NCI-H2081 treated with DMSO at 0.1 percent for 48 hours (cell line): ENCODE measurements around the gene LEMD1.
"Not testable (repeated sequence)": the region's sequence is repeated elsewhere in the genome, so short reads cannot be mapped to it uniquely, and the experiment has no call there.

ENCODE experiments used
- DNase-seq: peaks from one replicate; lab custom pipeline; 2025; lab: John Stamatoyannopoulos, UW

Gene LEMD1

DNA sequence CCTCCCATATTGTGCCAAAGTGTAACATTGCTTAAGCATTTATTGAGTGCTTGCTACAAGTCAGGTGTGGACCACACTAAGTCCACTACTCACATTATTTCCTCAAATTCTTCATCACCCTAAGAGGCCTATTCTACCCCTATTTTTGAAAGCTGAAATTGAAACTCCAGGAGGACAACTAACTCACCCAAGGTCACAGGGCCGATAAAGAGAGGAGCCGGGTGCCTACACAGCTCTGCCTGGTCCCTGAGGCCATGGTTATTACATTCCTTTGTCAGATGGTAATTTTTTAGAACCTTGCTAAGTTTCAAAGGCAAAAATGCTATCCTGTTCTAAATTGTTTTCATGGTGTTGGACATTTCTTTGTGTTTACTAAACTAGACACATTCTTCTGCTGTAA, 41.0 kb downstream of the LEMD1 start:
- no peak for DNase-seq

GRCh38 chr1:205379056-205379455, 42.8 kb downstream of the LEMD1 start:
- no peak for DNase-seq

- DNase-seq: no peak
Observed at GRCh38 chr1:205377355-205377754, 44.5 kb downstream of the LEMD1 start.

DNA sequence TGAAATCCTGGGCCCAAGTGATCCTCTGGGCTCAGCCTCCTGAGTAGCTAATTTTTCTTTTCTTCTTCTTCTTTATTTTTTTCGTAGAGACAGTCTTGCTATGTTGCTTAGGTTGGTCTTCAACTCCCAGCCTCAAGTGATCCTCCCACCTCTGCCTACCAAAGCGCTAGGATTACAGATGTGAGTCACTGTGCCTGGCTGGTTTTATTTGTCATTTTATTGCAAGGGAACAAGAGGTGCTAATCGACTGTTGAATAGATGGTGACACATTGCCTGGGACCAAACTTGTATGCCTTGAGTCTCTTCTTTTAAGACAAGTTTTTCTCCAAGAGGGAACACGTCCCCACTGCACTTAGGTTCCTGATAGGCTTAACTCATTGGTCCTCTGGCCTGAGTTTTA, 45.1 kb downstream of the LEMD1 start:
- no peak for DNase-seq

- no peak for DNase-seq
Observed at GRCh38 chr1:205375835-205376545, 45.9 kb downstream of the LEMD1 start.

- no peak for DNase-seq
Observed at GRCh38 chr1:205374210-205375078, 47.4 kb downstream of the LEMD1 start.

DNA sequence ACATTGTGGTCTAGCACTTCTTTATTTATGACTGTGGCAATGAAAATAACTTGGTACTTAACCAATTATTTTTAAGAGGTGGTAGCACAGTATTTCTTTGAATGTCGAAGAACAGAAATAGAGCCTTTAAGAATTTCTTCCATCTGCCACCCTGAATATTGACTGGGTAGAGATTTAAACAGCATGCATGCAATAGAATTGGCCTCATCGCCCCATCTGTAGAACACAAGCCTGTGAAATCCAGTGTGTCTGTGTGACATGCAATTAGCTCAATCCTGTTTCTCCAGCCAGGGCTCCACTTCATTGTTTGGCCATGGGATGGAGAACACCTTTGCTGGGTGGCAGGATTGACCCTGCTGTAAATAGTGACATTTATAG, 48.1 kb downstream of the LEMD1 start:
- no peak for DNase-seq

GRCh38 chr1:205373022-205373797, 48.6 kb downstream of the LEMD1 start:
- no peak for DNase-seq

DNA sequence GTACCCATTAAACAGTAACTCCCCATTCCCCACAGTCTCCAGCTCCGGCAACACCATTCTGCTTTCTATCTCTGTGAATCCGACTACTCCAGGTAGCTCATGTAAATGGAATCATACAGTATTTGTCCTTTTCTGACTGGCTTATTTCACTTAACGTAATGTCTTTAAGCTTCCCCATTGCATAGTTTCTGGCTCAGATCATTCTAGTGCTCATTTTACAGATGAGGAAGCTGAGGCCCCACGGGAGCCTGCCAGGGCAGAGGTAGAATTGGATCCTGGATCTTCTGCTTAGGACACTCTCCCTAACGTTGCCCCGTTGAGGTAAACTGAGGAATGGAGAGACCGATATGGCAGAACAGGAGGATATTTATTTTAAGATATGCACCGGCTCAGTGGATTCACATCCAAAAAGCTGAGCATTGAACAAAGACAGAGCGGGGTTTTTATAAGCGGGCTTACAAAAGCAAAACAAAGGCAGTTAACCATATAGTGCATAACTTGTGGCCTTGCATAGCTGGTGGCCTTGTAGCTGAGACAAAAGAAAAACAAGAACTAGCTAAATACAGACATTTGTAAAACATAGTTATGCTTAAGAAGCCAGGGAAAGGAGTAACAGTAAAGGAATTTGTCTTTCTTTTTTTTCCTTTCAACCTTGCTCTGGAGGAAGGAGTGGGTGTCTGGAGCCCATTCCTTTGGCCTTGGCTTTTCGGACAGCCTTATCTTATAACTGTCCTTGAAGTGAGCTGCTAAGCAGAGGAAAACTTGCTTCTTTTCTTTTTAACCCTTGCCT, 49.8 kb downstream of the LEMD1 start:
- no peak for DNase-seq

DNA sequence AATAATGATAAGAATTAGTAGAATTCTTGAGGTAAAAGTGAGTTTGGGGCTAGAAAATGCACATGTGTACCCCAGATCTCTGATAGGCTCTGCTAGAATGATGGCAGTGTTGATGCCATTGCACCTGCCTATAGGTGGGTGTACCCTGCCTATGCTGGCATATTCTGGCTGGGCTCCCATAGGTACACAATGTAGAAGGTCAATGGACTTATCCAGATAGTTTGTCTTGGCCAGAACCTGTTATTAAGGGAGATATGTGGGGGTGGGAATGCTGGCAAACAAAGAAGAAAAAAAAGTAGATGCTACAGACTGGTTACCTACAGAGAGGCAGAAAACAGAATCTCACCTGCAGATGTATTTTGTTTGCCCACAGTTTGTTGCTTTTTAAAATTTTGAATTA, 51.1 kb downstream of the LEMD1 start:
- DNase-seq: peak; percentile 81

- no peak for DNase-seq
Observed at GRCh38 chr1:205369701-205370123, 52.1 kb downstream of the LEMD1 start.

DNA sequence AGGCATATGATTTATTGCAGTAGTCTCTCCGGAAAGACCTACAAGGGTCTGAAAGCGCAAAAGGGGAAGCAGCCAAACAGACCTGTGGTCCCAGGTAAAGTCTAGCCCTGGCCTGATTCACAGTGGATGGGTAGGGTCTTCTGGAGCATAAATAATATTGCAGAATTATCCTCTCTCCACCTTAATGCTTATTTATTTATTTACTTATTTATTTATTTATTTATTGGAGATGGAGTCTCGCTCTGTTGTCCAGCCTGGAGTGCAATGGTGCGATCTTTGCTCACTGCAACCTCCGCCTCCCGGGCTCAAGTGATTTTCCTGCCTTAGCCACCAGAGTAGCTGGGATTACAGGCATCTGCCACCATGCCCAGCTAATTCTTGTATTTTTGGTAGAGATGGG, 53.4 kb downstream of the LEMD1 start:
- DNase-seq: no peak

DNA sequence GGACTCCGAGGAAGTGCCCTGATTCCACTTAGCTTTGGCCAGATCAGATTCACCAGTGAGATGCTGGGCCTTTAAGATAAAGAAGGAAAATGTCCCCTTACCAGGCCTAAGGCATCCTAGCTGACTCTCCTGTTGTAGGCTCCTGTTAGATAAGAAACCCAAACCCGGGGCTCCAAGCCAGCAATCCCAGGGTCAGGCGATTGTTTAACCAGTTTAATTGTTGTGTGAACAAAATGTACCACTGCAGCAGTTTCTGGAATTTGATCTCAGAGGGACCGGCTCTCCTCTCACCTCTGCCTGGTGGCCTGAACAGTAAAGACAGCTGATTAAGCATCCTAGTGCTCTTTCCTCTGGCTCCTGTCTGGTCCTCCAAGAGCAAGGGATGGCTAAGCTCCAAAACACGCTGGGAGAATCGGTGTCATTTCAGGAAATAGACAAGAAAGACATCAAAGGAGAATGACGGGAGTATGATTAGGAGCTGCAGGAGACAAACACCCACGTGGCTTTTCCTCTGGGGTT, 55.9 kb downstream of the LEMD1 start:
- peak; percentile 60 for DNase-seq

GRCh38 chr1:205365086-205365485, 56.8 kb downstream of the LEMD1 start:
- DNase-seq: not testable (repeated sequence)

GRCh38 chr1:205360891-205361290, 61.0 kb downstream of the LEMD1 start:
- DNase-seq: no peak

DNA sequence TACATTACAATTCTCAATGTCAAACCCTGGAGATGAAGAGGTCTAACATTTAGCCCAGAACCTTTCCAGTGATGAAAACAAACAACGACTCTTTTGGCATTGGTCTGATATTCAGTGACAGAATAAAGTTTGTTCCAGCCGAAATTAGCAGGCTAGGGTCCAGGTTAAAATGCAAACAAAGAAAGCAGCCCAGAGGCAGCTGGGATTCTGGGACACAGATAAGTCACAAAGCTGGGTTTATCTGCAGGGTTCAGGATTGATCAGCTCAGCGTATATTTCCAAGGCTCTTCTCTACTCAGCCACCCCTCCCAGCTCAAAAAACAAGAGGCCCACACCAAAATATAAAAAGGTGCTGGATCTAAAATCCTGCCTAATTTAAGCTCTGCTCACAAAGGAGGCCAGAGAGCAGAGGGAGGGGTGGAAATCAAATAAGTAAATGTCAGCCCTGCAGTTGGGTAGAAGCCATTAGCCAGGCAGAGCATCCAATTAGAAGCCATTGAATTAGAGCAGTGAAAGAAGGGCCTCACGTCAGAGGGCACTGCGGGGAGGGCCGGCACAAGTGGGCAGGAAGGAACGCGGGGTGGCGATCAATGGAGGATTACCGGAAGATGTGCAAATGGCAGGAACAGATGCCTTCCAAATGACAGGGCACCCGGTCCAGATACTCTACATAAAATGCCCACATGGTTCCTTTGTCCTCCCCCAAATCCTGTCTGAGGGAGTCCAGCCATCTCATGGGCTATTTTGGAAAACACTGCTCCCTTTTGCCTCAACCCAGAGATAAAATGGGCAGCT, 61.9 kb downstream of the LEMD1 start:
- DNase-seq: no peak

GRCh38 chr1:205358579-205358978, 63.3 kb downstream of the LEMD1 start:
- no peak for DNase-seq

DNA sequence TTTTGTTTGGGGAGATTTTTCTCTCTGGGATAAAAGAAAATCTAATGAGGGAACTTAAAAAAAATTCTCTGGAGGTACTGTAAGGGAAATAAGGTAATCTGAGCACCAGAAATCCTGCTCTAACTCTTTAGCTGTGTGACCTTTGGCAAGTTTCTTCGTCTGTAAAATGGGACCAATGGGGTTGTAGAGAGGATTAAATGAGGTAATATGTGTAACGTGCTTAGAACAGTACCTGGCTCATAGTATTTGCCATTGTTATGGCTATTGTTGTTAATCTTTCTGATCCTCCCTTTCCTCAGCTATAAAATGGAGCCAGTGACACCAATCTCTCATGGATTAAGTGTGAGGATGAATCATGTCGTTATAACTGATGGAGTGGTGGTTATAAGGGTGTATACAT, 64.3 kb downstream of the LEMD1 start:
- DNase-seq: no peak

GRCh38 chr1:205356440-205357139, 65.3 kb downstream of the LEMD1 start, which contains the start of gene KLHDC8A:
Gene KLHDC8A, minus strand, starts transcription at chr1:205356922. Its CDS starts 13,318 bp downstream, at chr1:205343604.
- no peak for DNase-seq

- DNase-seq: no peak
Observed at GRCh38 chr1:205355075-205355453, 66.8 kb downstream of the LEMD1 start.
